SK-N-SH (cell line): Measurements from ENCODE around the gene GNA15. TPM values are rescaled to one million over a fixed set of nuclear protein-coding genes. Genes with fewer than 3 reads are reported as not detected.

Experiments
- CTCF ChIA-PET: fragments of 300-600, 350-600 bp; formaldehyde crosslinking; extraction: SDS; loops from one replicate; lab custom pipeline; 2021; lab: Yijun Ruan, JAX
- POLR2A ChIA-PET: fragments of 350-600 bp; sonication (Branson Sonifier 250); formaldehyde crosslinking; extraction: SDS; loops from one replicate; lab custom pipeline; 2020; ENCODE audit warnings: antibody characterized with exemption, inconsistent platforms; lab: Yijun Ruan, JAX
- DNase-seq: peaks from one replicate; pipeline ENCODE4 v3.0.0; 2012
- H2AFZ ChIP-seq: fragments of 200-600 bp; sonication (generic); 2 replicates; pipeline ENCODE4 v1.8.1; 2016; ENCODE audit warnings: antibody characterized with exemption, mild to moderate bottlenecking, low read depth
- H3F3A ChIP-seq: fragments of 200-600 bp; sonication (generic); replicated peaks from 2 replicates; pipeline ENCODE3; 2016; ENCODE audit warnings: antibody characterized with exemption, mild to moderate bottlenecking; ENCODE audit not compliant: insufficient read depth
- H3K27ac ChIP-seq, 2 experiments: fragments of 200-500 bp in 1 of 2; fragments of 200-600 bp in 1 of 2; sonication (Bioruptor generic) in 1 of 2; sonication (generic), shearing (Covaris generic) in 1 of 2; 2 replicates each; pipeline versions ENCODE4 v1.5.1 to v1.6.1; 2014 to 2016; ENCODE audit warnings: low read depth in 2 of 2, inconsistent platforms in 1 of 2, low read length in 1 of 2, mild to moderate bottlenecking in 1 of 2, mixed read lengths in 1 of 2
- H3K27me3 ChIP-seq: fragments of 200-600 bp; sonication (generic), shearing (Covaris generic); 2 replicates; pipeline ENCODE4 v1.6.1; 2016; ENCODE audit warnings: mixed run types; ENCODE audit not compliant: insufficient read depth
- H3K36me3 ChIP-seq, 2 experiments: fragments of 200-500 bp in 1 of 2; fragments of 200-600 bp in 1 of 2; sonication (Bioruptor generic) in 1 of 2; sonication (generic) in 1 of 2; replicated peaks in 1 of 2; 2 replicates each; pipeline versions ENCODE3 to v1.5.1; 2014 to 2016; ENCODE audit warnings: low read length in 1 of 2, mild to moderate bottlenecking in 1 of 2; ENCODE audit not compliant: insufficient read depth in 2 of 2, control insufficient read depth in 1 of 2
- H3K4me1 ChIP-seq, 2 experiments: fragments of 200-500 bp in 1 of 2; fragments of 200-600 bp in 1 of 2; sonication (Bioruptor generic) in 1 of 2; sonication (generic), shearing (Covaris generic) in 1 of 2; 2 replicates each; pipeline versions ENCODE4 v1.5.1 to v1.6.1; 2014 to 2016; ENCODE audit warnings: low read depth in 1 of 2, low read length in 1 of 2, mixed run types in 1 of 2; ENCODE audit not compliant: insufficient read depth in 2 of 2, control insufficient read depth in 1 of 2
- H3K4me2 ChIP-seq: fragments of 200-600 bp; sonication (generic), shearing (Covaris generic); 2 replicates; pipeline ENCODE4 v1.6.1; 2017; ENCODE audit warnings: mixed run types
- H3K4me3 ChIP-seq, 2 experiments: fragments of 200-500 bp in 1 of 2; fragments of 200-600 bp in 1 of 2; sonication (Bioruptor generic) in 1 of 2; sonication (generic), shearing (Covaris generic) in 1 of 2; 2 replicates each; pipeline versions ENCODE4 v1.5.1 to v1.8.1; 2014 to 2016; ENCODE audit warnings: low read depth in 2 of 2, inconsistent platforms in 1 of 2, low read length in 1 of 2, mild to moderate bottlenecking in 1 of 2, mixed read lengths in 1 of 2, moderate library complexity in 1 of 2
- H3K79me2 ChIP-seq: fragments of 200-600 bp; sonication (generic); 2 replicates; pipeline ENCODE4 v1.8.1; 2017; ENCODE audit warnings: mild to moderate bottlenecking; ENCODE audit not compliant: insufficient read depth
- H3K9ac ChIP-seq: fragments of 200-600 bp; sonication (generic); 2 replicates; pipeline ENCODE4 v1.6.1; 2017; ENCODE audit warnings: mixed run types
- H3K9me2 ChIP-seq: fragments of 200-600 bp; sonication (generic); 2 replicates; pipeline ENCODE4 v1.6.1; 2017; ENCODE audit warnings: mixed run types
- H3K9me3 ChIP-seq: fragments of 200-600 bp; sonication (generic); 2 replicates; pipeline ENCODE4 v1.6.1; 2017; ENCODE audit warnings: mixed run types, mild to moderate bottlenecking, moderate library complexity
- H4K20me1 ChIP-seq: fragments of 200-600 bp; sonication (generic); 2 replicates; pipeline ENCODE4 v1.6.1; 2017; ENCODE audit warnings: mild to moderate bottlenecking, mixed run types; ENCODE audit not compliant: insufficient read depth
- CHD2 ChIP-seq: fragments of 150-350 bp; IDR thresholded peaks from 2 replicates; pipeline ENCODE4 v1.6.1; 2018; ENCODE audit warnings: low read length; ENCODE audit not compliant: partially characterized antibody
- ELF1 ChIP-seq: IDR thresholded peaks from 2 replicates; pipeline ENCODE4 v1.4.0; 2012
- EP300 ChIP-seq, 2 experiments: IDR thresholded peaks; 2 replicates each; pipeline versions ENCODE4 v1.4.0 to v1.6.1; 2012; ENCODE audit warnings: borderline replicate concordance in 1 of 2, low read depth in 1 of 2, low read length in 1 of 2
- EZH2phosphoT487 ChIP-seq: fragments of 200-600 bp; sonication (generic); IDR thresholded peaks from 2 replicates; pipeline ENCODE4 v1.6.1; 2017; ENCODE audit warnings: low read depth, mixed run types, mild to moderate bottlenecking, antibody characterized with exemption, moderate library complexity, borderline replicate concordance
- FOSL2 ChIP-seq: IDR thresholded peaks from 2 replicates; pipeline ENCODE4 v1.4.0; 2012; ENCODE audit warnings: low read depth, mild to moderate bottlenecking, moderate library complexity, borderline replicate concordance
- FOXJ3 ChIP-seq: sonication (generic); formaldehyde crosslinking; IDR thresholded peaks from 2 replicates; pipeline ENCODE4 v1.5.1; 2020; ENCODE audit warnings: mild to moderate bottlenecking, missing genetic modification reagents
- GABPA ChIP-seq: IDR thresholded peaks from 2 replicates; pipeline ENCODE4 v1.4.0; 2012; ENCODE audit warnings: low read depth, mild to moderate bottlenecking
- GATA2 ChIP-seq: sonication (generic); formaldehyde crosslinking; IDR thresholded peaks from 2 replicates; pipeline ENCODE4 v1.5.0; 2020; ENCODE audit warnings: mild to moderate bottlenecking, missing genetic modification reagents
- JUND ChIP-seq: IDR thresholded peaks from 2 replicates; pipeline ENCODE4 v1.4.0; 2012
- MEF2A ChIP-seq: IDR thresholded peaks from 2 replicates; pipeline ENCODE4 v1.4.0; 2012; ENCODE audit warnings: low read depth, borderline replicate concordance
- NFIC ChIP-seq: IDR thresholded peaks from 2 replicates; pipeline ENCODE4 v1.4.0; 2012; ENCODE audit warnings: borderline replicate concordance
- NRF1 ChIP-seq: IDR thresholded peaks from 2 replicates; pipeline ENCODE4 v1.6.1; 2012; ENCODE audit warnings: low read depth, mild to moderate bottlenecking, low read length
- RAD21 ChIP-seq: IDR thresholded peaks from 2 replicates; pipeline ENCODE4 v1.6.1; 2012; ENCODE audit warnings: mild to moderate bottlenecking, low read length
- RFX5 ChIP-seq: IDR thresholded peaks from 2 replicates; pipeline ENCODE4 v1.6.1; 2012; ENCODE audit warnings: mild to moderate bottlenecking, improper control_type of control experiment, low read length
- RXRA ChIP-seq: IDR thresholded peaks from 2 replicates; pipeline ENCODE4 v1.4.0; 2012; ENCODE audit warnings: low read depth, mild to moderate bottlenecking, borderline replicate concordance
- SIN3A ChIP-seq: IDR thresholded peaks from 2 replicates; pipeline ENCODE4 v1.6.1; 2012; ENCODE audit warnings: low read depth, mild to moderate bottlenecking, low read length, moderate library complexity, borderline replicate concordance
- SMC3 ChIP-seq: IDR thresholded peaks from 2 replicates; pipeline ENCODE4 v1.6.1; 2012; ENCODE audit warnings: low read depth, low read length, improper control_type of control experiment
- TAF1 ChIP-seq: IDR thresholded peaks from 2 replicates; pipeline ENCODE4 v1.6.1; 2012; ENCODE audit warnings: low read depth, mild to moderate bottlenecking, low read length, moderate library complexity, borderline replicate concordance
- TEAD4 ChIP-seq: IDR thresholded peaks from 2 replicates; pipeline ENCODE4 v1.4.0; 2012; ENCODE audit warnings: mild to moderate bottlenecking, borderline replicate concordance; ENCODE audit not compliant: insufficient read depth
- YY1 ChIP-seq: IDR thresholded peaks from 2 replicates; pipeline ENCODE4 v1.4.0; 2012; ENCODE audit warnings: low read depth, mild to moderate bottlenecking
- WGBS: methylation state at CpG from one replicate; pipeline ENCODE4 v1.1.6; 2017; ENCODE audit warnings: low lambda C conversion rate; 5-methylcytosine and 5-hydroxymethylcytosine counted together
- polyA plus RNA-seq, 3 experiments: library from polyadenylated mRNA; depleted of rRNA; stranded (reverse); fragments of >200 nt; gene quantifications; 2 replicates each; pipeline ENCODE4 v1.2.3, GENCODE V29; 2012
- TF ChIP-seq, protein P1 (sequence below): IDR thresholded peaks from 2 replicates; pipeline ENCODE4 v1.4.0; 2012; ENCODE audit warnings: low read depth, borderline replicate concordance
- TF ChIP-seq, protein P2 (sequence below): IDR thresholded peaks from 2 replicates; pipeline ENCODE4; 2012
- TF ChIP-seq, protein P3 (sequence below): IDR thresholded peaks from 2 replicates; pipeline ENCODE4 v1.4.0; 2012; ENCODE audit warnings: low read depth
- TF ChIP-seq, protein P4 (sequence below): IDR thresholded peaks from 2 replicates; pipeline ENCODE4 v1.6.1; 2012; ENCODE audit warnings: mild to moderate bottlenecking, low read depth, low read length, moderate library complexity
- TF ChIP-seq, protein P5 (sequence below): fragments of 150-350 bp; IDR thresholded peaks from 2 replicates; pipeline ENCODE4 v1.6.1; 2016; ENCODE audit warnings: mild to moderate bottlenecking, low read depth, low read length

The GNA15 gene
- polyA plus RNA-seq, 1 of the 3 experiments (the other 2 are of a cell fraction): 0.05 TPM

DNA sequence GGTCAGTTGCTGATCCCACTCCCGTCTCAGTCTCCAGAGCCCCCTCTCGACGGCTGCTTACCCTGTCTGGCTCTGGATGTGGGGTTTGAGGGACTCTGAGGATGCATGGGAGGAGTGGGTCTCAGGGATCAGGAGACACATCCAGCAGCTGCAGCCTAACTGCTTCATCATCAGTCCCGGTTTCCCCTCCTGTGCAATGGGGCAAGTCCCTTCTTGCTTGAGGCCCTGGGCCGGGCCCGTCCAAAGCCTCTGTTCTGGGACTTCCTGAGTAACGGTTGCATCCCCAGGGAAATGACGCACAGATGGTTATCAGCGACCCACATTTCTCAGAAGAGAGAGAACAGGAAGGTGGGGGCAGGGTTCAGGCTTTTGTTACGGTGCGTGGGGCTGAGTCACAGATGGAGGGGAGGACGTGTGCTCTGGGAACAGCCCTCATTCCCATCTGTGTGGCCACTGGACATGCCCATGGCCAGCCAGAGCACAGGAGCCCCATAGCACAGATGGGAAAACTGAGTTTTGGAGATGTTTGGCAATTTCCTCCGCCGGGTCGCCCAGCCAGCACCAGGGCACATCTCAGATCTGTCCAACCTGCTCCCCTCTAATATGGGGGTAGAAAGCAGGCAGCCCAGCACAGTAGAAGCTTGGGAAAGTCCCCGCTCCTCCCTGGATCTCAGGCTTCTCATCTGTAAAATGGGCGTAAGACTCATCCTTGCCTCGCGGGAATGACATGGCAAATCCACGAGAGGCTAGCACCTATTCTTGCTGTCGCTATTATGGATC lies 19.3 kb downstream of the GNA15 start:
- 36% methylated on average over 16 of the region's 21 CpGs for WGBS
- Histone ChIP-seq H3K4me3 (peak overlapping the region; percentile 8 to 28; a peak in 2 of 4 replicates), H3K9ac (peak overlapping the region; percentile 71)
- TF ChIP-seq, protein P1, sequence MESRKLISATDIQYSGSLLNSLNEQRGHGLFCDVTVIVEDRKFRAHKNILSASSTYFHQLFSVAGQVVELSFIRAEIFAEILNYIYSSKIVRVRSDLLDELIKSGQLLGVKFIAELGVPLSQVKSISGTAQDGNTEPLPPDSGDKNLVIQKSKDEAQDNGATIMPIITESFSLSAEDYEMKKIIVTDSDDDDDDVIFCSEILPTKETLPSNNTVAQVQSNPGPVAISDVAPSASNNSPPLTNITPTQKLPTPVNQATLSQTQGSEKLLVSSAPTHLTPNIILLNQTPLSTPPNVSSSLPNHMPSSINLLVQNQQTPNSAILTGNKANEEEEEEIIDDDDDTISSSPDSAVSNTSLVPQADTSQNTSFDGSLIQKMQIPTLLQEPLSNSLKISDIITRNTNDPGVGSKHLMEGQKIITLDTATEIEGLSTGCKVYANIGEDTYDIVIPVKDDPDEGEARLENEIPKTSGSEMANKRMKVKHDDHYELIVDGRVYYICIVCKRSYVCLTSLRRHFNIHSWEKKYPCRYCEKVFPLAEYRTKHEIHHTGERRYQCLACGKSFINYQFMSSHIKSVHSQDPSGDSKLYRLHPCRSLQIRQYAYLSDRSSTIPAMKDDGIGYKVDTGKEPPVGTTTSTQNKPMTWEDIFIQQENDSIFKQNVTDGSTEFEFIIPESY: peak; percentile 88; the same call in 1 of the 2 replicates
- TF ChIP-seq EZH2phosphoT487: no peak
- no peak for TF ChIP-seq NRF1
- no peak for TF ChIP-seq SMC3
- peak; percentile 74 for TF ChIP-seq TAF1
- no peak for TF ChIP-seq MEF2A
- TF ChIP-seq NFIC: peak; percentile 83; the same call in 1 of the 2 replicates
- TF ChIP-seq GATA2: no peak
- TF ChIP-seq, protein P2, sequence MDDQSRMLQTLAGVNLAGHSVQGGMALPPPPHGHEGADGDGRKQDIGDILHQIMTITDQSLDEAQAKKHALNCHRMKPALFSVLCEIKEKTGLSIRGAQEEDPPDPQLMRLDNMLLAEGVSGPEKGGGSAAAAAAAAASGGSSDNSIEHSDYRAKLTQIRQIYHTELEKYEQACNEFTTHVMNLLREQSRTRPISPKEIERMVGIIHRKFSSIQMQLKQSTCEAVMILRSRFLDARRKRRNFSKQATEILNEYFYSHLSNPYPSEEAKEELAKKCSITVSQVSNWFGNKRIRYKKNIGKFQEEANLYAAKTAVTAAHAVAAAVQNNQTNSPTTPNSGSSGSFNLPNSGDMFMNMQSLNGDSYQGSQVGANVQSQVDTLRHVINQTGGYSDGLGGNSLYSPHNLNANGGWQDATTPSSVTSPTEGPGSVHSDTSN: peak; percentile 73
- TF ChIP-seq YY1: peak; percentile 68; the same call in 1 of the 2 replicates
- TF ChIP-seq JUND: peak; percentile 98; the same call in 1 of the 2 replicates
- TF ChIP-seq RFX5: no peak
- TF ChIP-seq ELF1: peak; percentile 82
- TF ChIP-seq, protein P3, sequence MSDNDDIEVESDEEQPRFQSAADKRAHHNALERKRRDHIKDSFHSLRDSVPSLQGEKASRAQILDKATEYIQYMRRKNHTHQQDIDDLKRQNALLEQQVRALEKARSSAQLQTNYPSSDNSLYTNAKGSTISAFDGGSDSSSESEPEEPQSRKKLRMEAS: peak; percentile 98
- peak in 1 of 2 experiments; percentile 98; a peak in 2 of 4 replicates for TF ChIP-seq EP300 (IDR thresholded peaks at IDR 0.05; ENCODE audit: borderline replicate concordance in 1 of 2, low read depth in 1 of 2, low read length in 1 of 2)
- TF ChIP-seq FOSL2: peak; percentile 97
- TF ChIP-seq GABPA: peak; percentile 72
- TF ChIP-seq FOXJ3: no peak
- peak; percentile 74; the same call in 1 of the 2 replicates for TF ChIP-seq TEAD4
- peak; percentile 94 for TF ChIP-seq SIN3A
- no peak; the same call in 1 of the 2 replicates for TF ChIP-seq RXRA
- TF ChIP-seq, protein P4, sequence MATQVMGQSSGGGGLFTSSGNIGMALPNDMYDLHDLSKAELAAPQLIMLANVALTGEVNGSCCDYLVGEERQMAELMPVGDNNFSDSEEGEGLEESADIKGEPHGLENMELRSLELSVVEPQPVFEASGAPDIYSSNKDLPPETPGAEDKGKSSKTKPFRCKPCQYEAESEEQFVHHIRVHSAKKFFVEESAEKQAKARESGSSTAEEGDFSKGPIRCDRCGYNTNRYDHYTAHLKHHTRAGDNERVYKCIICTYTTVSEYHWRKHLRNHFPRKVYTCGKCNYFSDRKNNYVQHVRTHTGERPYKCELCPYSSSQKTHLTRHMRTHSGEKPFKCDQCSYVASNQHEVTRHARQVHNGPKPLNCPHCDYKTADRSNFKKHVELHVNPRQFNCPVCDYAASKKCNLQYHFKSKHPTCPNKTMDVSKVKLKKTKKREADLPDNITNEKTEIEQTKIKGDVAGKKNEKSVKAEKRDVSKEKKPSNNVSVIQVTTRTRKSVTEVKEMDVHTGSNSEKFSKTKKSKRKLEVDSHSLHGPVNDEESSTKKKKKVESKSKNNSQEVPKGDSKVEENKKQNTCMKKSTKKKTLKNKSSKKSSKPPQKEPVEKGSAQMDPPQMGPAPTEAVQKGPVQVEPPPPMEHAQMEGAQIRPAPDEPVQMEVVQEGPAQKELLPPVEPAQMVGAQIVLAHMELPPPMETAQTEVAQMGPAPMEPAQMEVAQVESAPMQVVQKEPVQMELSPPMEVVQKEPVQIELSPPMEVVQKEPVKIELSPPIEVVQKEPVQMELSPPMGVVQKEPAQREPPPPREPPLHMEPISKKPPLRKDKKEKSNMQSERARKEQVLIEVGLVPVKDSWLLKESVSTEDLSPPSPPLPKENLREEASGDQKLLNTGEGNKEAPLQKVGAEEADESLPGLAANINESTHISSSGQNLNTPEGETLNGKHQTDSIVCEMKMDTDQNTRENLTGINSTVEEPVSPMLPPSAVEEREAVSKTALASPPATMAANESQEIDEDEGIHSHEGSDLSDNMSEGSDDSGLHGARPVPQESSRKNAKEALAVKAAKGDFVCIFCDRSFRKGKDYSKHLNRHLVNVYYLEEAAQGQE: peak; percentile 81
- no peak for TF ChIP-seq CHD2
- TF ChIP-seq RAD21: no peak
- TF ChIP-seq, protein P5, sequence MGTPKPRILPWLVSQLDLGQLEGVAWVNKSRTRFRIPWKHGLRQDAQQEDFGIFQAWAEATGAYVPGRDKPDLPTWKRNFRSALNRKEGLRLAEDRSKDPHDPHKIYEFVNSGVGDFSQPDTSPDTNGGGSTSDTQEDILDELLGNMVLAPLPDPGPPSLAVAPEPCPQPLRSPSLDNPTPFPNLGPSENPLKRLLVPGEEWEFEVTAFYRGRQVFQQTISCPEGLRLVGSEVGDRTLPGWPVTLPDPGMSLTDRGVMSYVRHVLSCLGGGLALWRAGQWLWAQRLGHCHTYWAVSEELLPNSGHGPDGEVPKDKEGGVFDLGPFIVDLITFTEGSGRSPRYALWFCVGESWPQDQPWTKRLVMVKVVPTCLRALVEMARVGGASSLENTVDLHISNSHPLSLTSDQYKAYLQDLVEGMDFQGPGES: no peak

More for the DNA sequence above, 19.3 kb downstream of the GNA15 start:
- Histone ChIP-seq H3F3A (peaks cover 4% of the 10 kb centered on the region), H3K9me3 (no peaks in the 10 kb centered on the region), H2AFZ (peak overlapping the region; percentile 23), H4K20me1 (no peaks in the 10 kb centered on the region), H3K79me2 (no peaks in the 10 kb centered on the region), H3K4me1 (peaks cover 0 to 3% of the 10 kb centered on the region in 2 experiments; a peak in 2 of 4 replicates), H3K36me3 (no peaks in the 10 kb centered on the region), H3K9me2 (no peaks in the 10 kb centered on the region), H3K27ac (peak overlapping the region in 1 of 2 experiments; percentile 96; a peak in 2 of 4 replicates), H3K27me3 (no peaks in the 10 kb centered on the region), H3K4me2 (peak overlapping the region; percentile 57)
- peak; percentile 66 for DNase-seq
- CTCF ChIA-PET: interaction anchor here (1.2 kb wide), 1 partner anchor 193 kb away, joined by 3 read pairs; no protein-coding TSS in a partner anchor
- POLR2A ChIA-PET: no interaction called here
